HepG2 (cell line): ENCODE data around the gene TRERF1. TPM values are rescaled to one million over a fixed set of nuclear protein-coding genes. Genes with fewer than 3 reads are reported as not detected.

Experiments used
- ATAC-seq: fragments of 200-7000 bp; cut with Tn5 transposase; 3 replicates; pipeline ENCODE4 v1.9.1; 2020; ENCODE audit warnings: mild to moderate bottlenecking, moderate library complexity
- BruUV-seq: library from RNA; stranded (reverse); fragments of 400-500 nt; replicated peaks from 2 replicates; lab custom pipeline; 2021; lab: Mats Ljungman, UMichigan
- CTCF ChIA-PET: fragments of 300-600 bp; formaldehyde crosslinking; extraction: SDS; loops from one replicate; lab custom pipeline; 2021; ENCODE audit warnings: low total read pairs, inconsistent platforms, low intra/inter-chr PET ratio; lab: Yijun Ruan, JAX
- POLR2A ChIA-PET: fragments of 350-600 bp; sonication (Branson Sonifier 250); formaldehyde crosslinking; loops from one replicate; lab custom pipeline; 2020; ENCODE audit warnings: antibody characterized with exemption, inconsistent platforms; lab: Yijun Ruan, JAX
- DNase-seq: peaks from one replicate; pipeline ENCODE4 v3.0.0-alpha.2; 2015; ENCODE audit warnings: low spot score
- FAIRE-seq: peaks from 3 replicates; lab custom pipeline; 2011; peaks lifted over from hg19 to GRCh38; lab: Jason Lieb, UNC
- H2AFZ ChIP-seq: one replicate; pipeline ENCODE4 v1.6.1; 2011; ENCODE audit warnings: low read length, inconsistent platforms
- H3K27ac ChIP-seq: fragments of 300-600 bp; 3 replicates; pipeline ENCODE4 v1.8.0; 2011; ENCODE audit warnings: mixed run types, mild to moderate bottlenecking, mixed read lengths, low read length, inconsistent platforms; ENCODE audit not compliant: insufficient read depth; ENCODE audit errors: extremely low read length
- H3K27me3 ChIP-seq, 2 experiments: fragments of 200-600 bp in 1 of 2; 2 replicates in 1 of 2; 3 replicates in 1 of 2; pipeline versions ENCODE4 v1.6.0 to v1.8.0; 2011; ENCODE audit warnings: low read length in 2 of 2, mild to moderate bottlenecking in 2 of 2, moderate library complexity in 2 of 2, inconsistent platforms in 1 of 2; ENCODE audit not compliant: insufficient read depth in 2 of 2, control insufficient read depth in 1 of 2
- H3K36me3 ChIP-seq, 2 experiments: fragments of 200-600 bp in 1 of 2; replicated peaks in 1 of 2; 2 replicates in 1 of 2; 3 replicates in 1 of 2; pipeline versions ENCODE4 v1.5.1 to v1.8.0; 2011; ENCODE audit warnings: low read length in 2 of 2, inconsistent platforms in 1 of 2; ENCODE audit not compliant: insufficient read depth in 2 of 2, control insufficient read depth in 1 of 2
- H3K4me1 ChIP-seq: 2 replicates; pipeline ENCODE4 v1.5.1; 2012; ENCODE audit warnings: low read length, inconsistent platforms; ENCODE audit not compliant: insufficient read depth
- H3K4me2 ChIP-seq: 2 replicates; pipeline ENCODE4 v1.6.0; 2011; ENCODE audit warnings: low read depth, low read length, inconsistent platforms
- H3K4me3 ChIP-seq, 3 experiments: fragments of 200-600 bp in 1 of 3; sonication (generic), shearing (Covaris generic) in 1 of 3; replicated peaks in 1 of 3; 2 replicates each; pipeline ENCODE4 v1.5.1; 2011 to 2016; ENCODE audit warnings: low read length in 3 of 3, inconsistent platforms in 2 of 3, low read depth in 2 of 3, mild to moderate bottlenecking in 2 of 3, control low read depth in 1 of 3, mixed read lengths in 1 of 3; ENCODE audit not compliant: insufficient read depth in 1 of 3
- H3K79me2 ChIP-seq: one replicate; pipeline ENCODE4 v1.6.1; 2011; ENCODE audit warnings: low read length, inconsistent platforms; ENCODE audit not compliant: insufficient read depth
- H3K9ac ChIP-seq: 2 replicates; pipeline ENCODE4 v1.6.0; 2011; ENCODE audit warnings: mild to moderate bottlenecking, low read depth, low read length, inconsistent platforms; ENCODE audit not compliant: insufficient read depth
- H3K9me3 ChIP-seq: 2 replicates; pipeline ENCODE4 v1.5.1; 2012; ENCODE audit warnings: mild to moderate bottlenecking, low read length
- H4K20me1 ChIP-seq: 2 replicates; pipeline ENCODE4 v1.6.0; 2011; ENCODE audit warnings: inconsistent platforms, mild to moderate bottlenecking, low read length, moderate library complexity; ENCODE audit not compliant: insufficient read depth
- ATF2 ChIP-seq: sonication (generic); formaldehyde crosslinking; IDR thresholded peaks from 2 replicates; pipeline ENCODE4 v1.4.0; 2020; ENCODE audit warnings: missing genetic modification reagents
- BRD4 ChIP-seq: sonication (generic); formaldehyde crosslinking; IDR thresholded peaks from 2 replicates; pipeline ENCODE4 v1.4.0; 2020; ENCODE audit warnings: missing genetic modification reagents
- CBX5 ChIP-seq: sonication (generic); formaldehyde crosslinking; IDR thresholded peaks from 2 replicates; pipeline ENCODE4 v1.4.0; 2020; ENCODE audit warnings: missing genetic modification reagents, borderline replicate concordance
- CEBPG ChIP-seq: IDR thresholded peaks from 2 replicates; pipeline ENCODE4 v1.6.1; 2016
- FOXJ3 ChIP-seq: sonication (generic); formaldehyde crosslinking; IDR thresholded peaks from 2 replicates; pipeline ENCODE4 v1.4.0; 2020; ENCODE audit warnings: missing genetic modification reagents, mild to moderate bottlenecking, borderline replicate concordance
- GABPA ChIP-seq, 2 experiments: IDR thresholded peaks; 2 replicates each; pipeline ENCODE4 v1.6.1; 2011 to 2016; ENCODE audit warnings: low read depth in 2 of 2, low read length in 1 of 2, missing biosample characterization in 1 of 2, missing genetic modification characterization in 1 of 2
- HOMEZ ChIP-seq: IDR thresholded peaks from 2 replicates; pipeline ENCODE4 v1.6.1; 2016; ENCODE audit warnings: low read depth
- MED1 ChIP-seq: sonication (generic); formaldehyde crosslinking; IDR thresholded peaks from 2 replicates; pipeline ENCODE4 v1.4.0; 2020; ENCODE audit warnings: missing genetic modification reagents
- NR2F1 ChIP-seq, 2 experiments: fragments of 450-650 bp in 1 of 2; formaldehyde crosslinking in 1 of 2; IDR thresholded peaks; 2 replicates each; pipeline versions ENCODE4 v1.5.0 to v1.6.1; 2016 to 2020; ENCODE audit warnings: mild to moderate bottlenecking in 1 of 2, missing compliant biosample characterization in 1 of 2, missing genetic modification reagents in 1 of 2, moderate library complexity in 1 of 2
- SRSF1 ChIP-seq: fragments of 200-400 bp; formaldehyde crosslinking; optimal IDR thresholded peaks from 2 replicates; pipeline ENCODE3; 2017; ENCODE audit warnings: mild to moderate bottlenecking, low read depth, low read length, moderate library complexity
- SYNCRIP ChIP-seq: fragments of 200-400 bp; formaldehyde crosslinking; IDR thresholded peaks from 2 replicates; pipeline ENCODE4 v1.6.1; 2018; ENCODE audit warnings: mild to moderate bottlenecking, low read depth, low read length; ENCODE audit not compliant: insufficient read depth
- ZFP41 ChIP-seq: sonication (generic); formaldehyde crosslinking; IDR thresholded peaks from 2 replicates; pipeline ENCODE4 v1.4.0; 2020; ENCODE audit warnings: mild to moderate bottlenecking, missing genetic modification reagents, borderline replicate concordance
- ZGPAT ChIP-seq: IDR thresholded peaks from 2 replicates; pipeline ENCODE4 v1.6.1; 2016; ENCODE audit warnings: mild to moderate bottlenecking
- ZNF274 ChIP-seq: sonication (generic); formaldehyde crosslinking; IDR thresholded peaks from 2 replicates; pipeline ENCODE4 v1.5.1; 2020; ENCODE audit warnings: mild to moderate bottlenecking, missing genetic modification reagents
- ZNF34 ChIP-seq: sonication (generic); formaldehyde crosslinking; IDR thresholded peaks from 2 replicates; pipeline ENCODE4 v1.4.0; 2020; ENCODE audit warnings: mild to moderate bottlenecking, missing genetic modification reagents, borderline replicate concordance
- ZNF709 ChIP-seq: sonication (generic); formaldehyde crosslinking; IDR thresholded peaks from 2 replicates; pipeline ENCODE4 v1.5.0; 2020; ENCODE audit warnings: mild to moderate bottlenecking, missing genetic modification reagents
- ZNF747 ChIP-seq: sonication (generic); formaldehyde crosslinking; IDR thresholded peaks from 2 replicates; pipeline ENCODE4 v1.8.1; 2023; ENCODE audit warnings: missing genetic modification reagents, mild to moderate bottlenecking, borderline replicate concordance
- WGBS: methylation state at CpG from one replicate; pipeline ENCODE4 v1.1.6; 2017; ENCODE audit warnings: low lambda C conversion rate; 5-methylcytosine and 5-hydroxymethylcytosine counted together
- in situ Hi-C: cut with HindIII; loops from 2 replicates; pipeline ENCODE4 v1.10.0; 2017; ENCODE audit warnings: low pct_unique_long_range_greater_than_20kb; ENCODE audit not compliant: extremely low pct_ligation_motif_present
- intact Hi-C: fragments of 100-400 bp; cut with micrococcal nuclease; formaldehyde crosslinking; loops from one replicate; pipeline ENCODE4 v1.10.0; 2022; ENCODE audit not compliant: unreplicated experiment
- polyA plus RNA-seq, 8 experiments: library from polyadenylated mRNA; depleted of rRNA in 3 of 8; stranded (reverse) in 7 of 8; unstranded in 1 of 8; fragments of >200 nt; fragmentation: Illumina TruSeq in 4 of 8; extraction: Trizol in 4 of 8; gene quantifications; 2 replicates each; pipeline versions ENCODE4 v1.2.1 to v1.2.3, GENCODE V29; 2011 to 2016; ENCODE audit warnings: low read depth in 4 of 8, missing spikeins in 1 of 8, mixed read lengths in 1 of 8; ENCODE audit not compliant: insufficient read depth in 1 of 8
- total RNA-seq, 5 experiments: library from RNA; depleted of rRNA; stranded (reverse); fragments of >200 nt; fragmentation: Illumina TruSeq; extraction: Trizol; gene quantifications; 2 replicates each; pipeline ENCODE4 v1.2.3, GENCODE V29; 2016; ENCODE audit warnings: low read depth in 1 of 5

The TRERF1 gene
- total and polyA plus RNA-seq, 2 of the 13 experiments (the other 11 are each of a cell fraction or from before 2014, with no cell fraction given): 0.02 TPM; not detected in 1

GRCh38 chr6:42225419-42225818, 226.3 kb downstream of the TRERF1 start:
- Histone ChIP-seq H3K27ac (no peak overlapping the region), H4K20me1 (no peaks in the 10 kb centered on the region), H3K9me3 (no peaks in the 10 kb centered on the region), H3K4me2 (no peak overlapping the region), H3K36me3 (no peaks in the 10 kb centered on the region), H3K4me1 (peaks cover 68% of the 10 kb centered on the region), H2AFZ (no peak overlapping the region), H3K9ac (no peak overlapping the region), H3K4me3 (no peak overlapping the region), H3K27me3 (no peaks in the 10 kb centered on the region), H3K79me2 (no peaks in the 10 kb centered on the region)
- in situ Hi-C loops: loop anchor here (5.0 kb wide), 1 partner anchor 58 kb away; no protein-coding TSS in a partner anchor
- POLR2A ChIA-PET: interaction anchor here (1.0 kb wide), 1 partner anchor 11 kb away, joined by 3 read pairs; no protein-coding TSS in a partner anchor
- intact Hi-C loops: no loop called here
- ATAC-seq (no peak), FAIRE-seq (no peak), DNase-seq (no peak)
- CTCF ChIA-PET: no interaction called here
- BruUV-seq: no TSS peak
- WGBS: 74% methylated on average over 4 of the region's 4 CpGs
- no peak for TF ChIP-seq ZFP41 (CRISPR knock-in tag)
- TF ChIP-seq ZGPAT (CRISPR knock-in tag): no peak
- no peak for TF ChIP-seq ZNF274 (CRISPR knock-in tag)
- no peak for TF ChIP-seq CEBPG (CRISPR knock-in tag)
- TF ChIP-seq BRD4 (CRISPR knock-in tag): no peak
- TF ChIP-seq HOMEZ (CRISPR knock-in tag): no peak
- no peak for TF ChIP-seq FOXJ3 (CRISPR knock-in tag)
- TF ChIP-seq SRSF1: no peak
- TF ChIP-seq ZNF34 (CRISPR knock-in tag): no peak
- no peak for TF ChIP-seq CBX5 (CRISPR knock-in tag)
- no peak for TF ChIP-seq SYNCRIP
- no peak for TF ChIP-seq GABPA (IDR thresholded peaks at IDR 0.05; ENCODE audit: low read depth, low read length)
- no peak for TF ChIP-seq GABPA (CRISPR knock-in tag; IDR thresholded peaks at IDR 0.05; ENCODE audit: low read depth)
- TF ChIP-seq ZNF747 (CRISPR knock-in tag): no peak
- no peak for TF ChIP-seq ATF2 (CRISPR knock-in tag)
- no peak for TF ChIP-seq MED1 (CRISPR knock-in tag)
- no peak for TF ChIP-seq ZNF709
- TF ChIP-seq NR2F1 (CRISPR knock-in tag; IDR thresholded peaks at IDR 0.05): no peak
